Neural cell (in vitro differentiated cells): ENCODE data around the gene MAP6. TPM values are rescaled to one million over a fixed set of nuclear protein-coding genes. Genes with fewer than 3 reads are reported as not detected.

ENCODE experiments used
- H2AFZ ChIP-seq: fragments of 200-600, 300-800 bp; sonication (generic), shearing (Covaris generic); 2 replicates; pipeline ENCODE4 v1.6.0; 2014; ENCODE audit warnings: low read depth, mild to moderate bottlenecking, antibody characterized with exemption, low read length, moderate library complexity
- H3F3A ChIP-seq: fragments of 200-600 bp; shearing (Covaris generic); 2 replicates; pipeline ENCODE4 v1.6.1; 2016; ENCODE audit warnings: mild to moderate bottlenecking, moderate library complexity, mixed read lengths, antibody characterized with exemption, low read length; ENCODE audit not compliant: insufficient read depth, poor library complexity, severe bottlenecking
- H3K27ac ChIP-seq: fragments of 200-600, 300-800 bp; sonication (generic), shearing (Covaris generic); 2 replicates; pipeline ENCODE4 v1.5.1; 2014; ENCODE audit warnings: mild to moderate bottlenecking, low read length, moderate library complexity
- H3K27me3 ChIP-seq: fragments of 300-800, 200-600 bp; sonication (generic), shearing (Covaris generic); 2 replicates; pipeline ENCODE4 v1.6.0; 2014; ENCODE audit warnings: mild to moderate bottlenecking, low read depth, low read length, moderate library complexity; ENCODE audit not compliant: insufficient read depth
- H3K36me3 ChIP-seq: fragments of 300-800, 200-600 bp; sonication (generic), shearing (Covaris generic); 2 replicates; pipeline ENCODE4 v1.5.1; 2014; ENCODE audit warnings: mild to moderate bottlenecking, antibody characterized with exemption, low read length, moderate library complexity; ENCODE audit not compliant: insufficient read depth
- H3K4me2 ChIP-seq: fragments of 300-800, 200-600 bp; sonication (generic), shearing (Covaris generic); 2 replicates; pipeline ENCODE4 v1.6.0; 2014; ENCODE audit warnings: mild to moderate bottlenecking, low read length
- H3K4me3 ChIP-seq: fragments of 300-800, 200-600 bp; sonication (generic), shearing (Covaris generic); 2 replicates; pipeline ENCODE4 v1.5.1; 2014; ENCODE audit warnings: mild to moderate bottlenecking, low read length, moderate library complexity
- H3K79me2 ChIP-seq: fragments of 200-600 bp; shearing (Covaris generic); replicated peaks from 2 replicates; pipeline ENCODE4 v1.6.0; 2014; ENCODE audit warnings: mild to moderate bottlenecking, low read length, moderate library complexity; ENCODE audit not compliant: insufficient read depth
- H3K9ac ChIP-seq: fragments of 300-800, 200-600 bp; sonication (generic), shearing (Covaris generic); 2 replicates; pipeline ENCODE4 v1.6.1; 2016; ENCODE audit warnings: mild to moderate bottlenecking, low read length, mixed read lengths
- H3K9me2 ChIP-seq: fragments of 200-600 bp; shearing (Covaris generic); 2 replicates; pipeline ENCODE4 v1.6.1; 2016; ENCODE audit warnings: mild to moderate bottlenecking, low read length, mixed read lengths; ENCODE audit not compliant: insufficient read depth
- H3K9me3 ChIP-seq: fragments of 200-600, 300-800 bp; sonication (generic), shearing (Covaris generic); 2 replicates; pipeline ENCODE4 v1.6.1; 2016; ENCODE audit warnings: mild to moderate bottlenecking, mixed run types, low read length, moderate library complexity, mixed read lengths
- H4K20me1 ChIP-seq: fragments of 200-600 bp; shearing (Covaris generic); 2 replicates; pipeline ENCODE4 v1.6.1; 2016; ENCODE audit warnings: mild to moderate bottlenecking, mixed run types; ENCODE audit not compliant: insufficient read depth
- MXI1 ChIP-seq: fragments of 450-650 bp; conservative IDR thresholded peaks from 2 replicates; pipeline ENCODE4 v1.6.1; 2014; ENCODE audit warnings: antibody characterized with exemption, mild to moderate bottlenecking; ENCODE audit not compliant: poor library complexity, severe bottlenecking
- RAD21 ChIP-seq: fragments of 450-650 bp; conservative IDR thresholded peaks from 2 replicates; pipeline ENCODE4 v1.6.1; 2014; ENCODE audit warnings: antibody characterized with exemption, mild to moderate bottlenecking, moderate library complexity
- polyA plus RNA-seq: library from polyadenylated mRNA; depleted of rRNA; stranded (reverse); fragments of >200 nt; gene quantifications from 2 replicates; pipeline ENCODE4 v1.2.3, GENCODE V29; 2014
- small RNA-seq, 3 experiments: library from RNA; depleted of rRNA; stranded (forward); fragments of <200 nt; gene quantifications; one replicate each; pipeline ENCODE3, GENCODE V24; 2012
- TF ChIP-seq, protein P1 (sequence below): fragments of 450-650 bp; IDR thresholded peaks from 2 replicates; pipeline ENCODE4 v1.5.1; 2014; ENCODE audit warnings: antibody characterized with exemption, mild to moderate bottlenecking, moderate library complexity; ENCODE audit not compliant: poor library complexity, severe bottlenecking

The MAP6 gene
- polyA plus RNA-seq, 1 donor from 2014 or later: 178 TPM

GRCh38 chr11:75537740-75538139 lies 131.1 kb downstream of the MAP6 start:
- no peak overlapping the region for H3K4me3 ChIP-seq
- H3K36me3 ChIP-seq: no peaks in the 10 kb centered on the region
- H3K27me3 ChIP-seq: no peaks in the 10 kb centered on the region
- H3K9me2 ChIP-seq: no peaks in the 10 kb centered on the region
- no peaks in the 10 kb centered on the region for H4K20me1 ChIP-seq
- no peak overlapping the region for H3K9ac ChIP-seq
- H2AFZ ChIP-seq: no peak overlapping the region
- H3F3A ChIP-seq: peaks cover 6% of the 10 kb centered on the region
- no peak overlapping the region for H3K27ac ChIP-seq
- H3K9me3 ChIP-seq: no peaks in the 10 kb centered on the region
- no peaks in the 10 kb centered on the region for H3K79me2 ChIP-seq
- no peak for TF ChIP-seq RAD21
- TF ChIP-seq MXI1: no peak
- TF ChIP-seq, protein P1, sequence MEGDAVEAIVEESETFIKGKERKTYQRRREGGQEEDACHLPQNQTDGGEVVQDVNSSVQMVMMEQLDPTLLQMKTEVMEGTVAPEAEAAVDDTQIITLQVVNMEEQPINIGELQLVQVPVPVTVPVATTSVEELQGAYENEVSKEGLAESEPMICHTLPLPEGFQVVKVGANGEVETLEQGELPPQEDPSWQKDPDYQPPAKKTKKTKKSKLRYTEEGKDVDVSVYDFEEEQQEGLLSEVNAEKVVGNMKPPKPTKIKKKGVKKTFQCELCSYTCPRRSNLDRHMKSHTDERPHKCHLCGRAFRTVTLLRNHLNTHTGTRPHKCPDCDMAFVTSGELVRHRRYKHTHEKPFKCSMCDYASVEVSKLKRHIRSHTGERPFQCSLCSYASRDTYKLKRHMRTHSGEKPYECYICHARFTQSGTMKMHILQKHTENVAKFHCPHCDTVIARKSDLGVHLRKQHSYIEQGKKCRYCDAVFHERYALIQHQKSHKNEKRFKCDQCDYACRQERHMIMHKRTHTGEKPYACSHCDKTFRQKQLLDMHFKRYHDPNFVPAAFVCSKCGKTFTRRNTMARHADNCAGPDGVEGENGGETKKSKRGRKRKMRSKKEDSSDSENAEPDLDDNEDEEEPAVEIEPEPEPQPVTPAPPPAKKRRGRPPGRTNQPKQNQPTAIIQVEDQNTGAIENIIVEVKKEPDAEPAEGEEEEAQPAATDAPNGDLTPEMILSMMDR: no peak
- H3K4me2 ChIP-seq: no peak overlapping the region

Small RNA genes within 50 kb of the gene (small RNA-seq; reads per million reads assigned to genes)
- gene AP001922.4: 0 reads per million in 3 experiments

Other genes starting within 250 kb of the MAP6 start
- gene KLHL35, start 235.8 kb downstream of the MAP6 start, polyA plus RNA-seq: 11.8 and 17.0 TPM in 2 replicates
- 19.2 and 32.3 TPM in 2 replicates for gene GDPD5, start 143.1 kb downstream of the MAP6 start, polyA plus RNA-seq
- gene SERPINH1, start 106.8 kb downstream of the MAP6 start, polyA plus RNA-seq: 16.1 and 17.0 TPM in 2 replicates
- gene MOGAT2, start 48.8 kb upstream of the MAP6 start, polyA plus RNA-seq: not detected in 2 replicates
- gene DGAT2, start 99.7 kb upstream of the MAP6 start, polyA plus RNA-seq: 2.7 and 4.3 TPM in 2 replicates
- 31.6 and 33.3 TPM in 2 replicates for gene UVRAG, start 146.2 kb upstream of the MAP6 start, polyA plus RNA-seq